Loucy (cell line): ENCODE measurements around the gene SFRP2.

Source experiments
- H2AFZ ChIP-seq: fragments of 200-600 bp; sonication (generic); 2 replicates; pipeline ENCODE4 v1.6.0; 2016; ENCODE audit warnings: antibody characterized with exemption, mild to moderate bottlenecking, low read length, moderate library complexity
- H3F3A ChIP-seq: fragments of 200-600 bp; 2 replicates; pipeline ENCODE4 v1.6.0; 2016; ENCODE audit warnings: antibody characterized with exemption, low read depth, mild to moderate bottlenecking
- H3K27me3 ChIP-seq: fragments of 200-600 bp; sonication (generic); 2 replicates; pipeline ENCODE4 v1.6.1; 2014; ENCODE audit warnings: low read length, mild to moderate bottlenecking; ENCODE audit not compliant: insufficient read depth, poor library complexity, severe bottlenecking
- H3K36me3 ChIP-seq: fragments of 200-600 bp; sonication (generic); 2 replicates; pipeline ENCODE4 v1.6.1; 2016; ENCODE audit warnings: low read length; ENCODE audit not compliant: insufficient read depth
- H3K4me1 ChIP-seq: fragments of 200-600 bp; sonication (generic); 2 replicates; pipeline ENCODE4 v1.5.1; 2014; ENCODE audit warnings: low read length, mild to moderate bottlenecking; ENCODE audit not compliant: insufficient read depth, poor library complexity, severe bottlenecking
- H3K4me2 ChIP-seq: fragments of 200-600 bp; sonication (generic); 2 replicates; pipeline ENCODE4 v1.6.0; 2014; ENCODE audit warnings: antibody characterized with exemption, low read length, low read depth, mild to moderate bottlenecking; ENCODE audit not compliant: poor library complexity, severe bottlenecking
- H3K4me3 ChIP-seq: fragments of 200-600 bp; sonication (generic); 2 replicates; pipeline ENCODE4 v1.5.1; 2014; ENCODE audit warnings: low read length, mild to moderate bottlenecking, mixed read lengths; ENCODE audit not compliant: poor library complexity, severe bottlenecking
- H3K79me2 ChIP-seq: fragments of 200-600 bp; sonication (generic); 2 replicates; pipeline ENCODE4 v1.6.1; 2014; ENCODE audit warnings: low read length; ENCODE audit not compliant: insufficient read depth
- H3K9ac ChIP-seq: fragments of 200-600 bp; sonication (generic); 2 replicates; pipeline ENCODE4 v1.6.0; 2014; ENCODE audit warnings: mild to moderate bottlenecking, low read depth, low read length, moderate library complexity; ENCODE audit not compliant: poor library complexity, severe bottlenecking
- H3K9me2 ChIP-seq: fragments of 200-600 bp; sonication (generic); replicated peaks from 2 replicates; pipeline ENCODE4 v1.6.1; 2016; ENCODE audit warnings: low read depth, low read length, mixed read lengths
- H3K9me3 ChIP-seq: fragments of 200-600 bp; sonication (generic); 2 replicates; pipeline ENCODE4 v1.6.1; 2014; ENCODE audit warnings: mild to moderate bottlenecking, antibody characterized with exemption, low read length, low read depth; ENCODE audit not compliant: insufficient read depth
- H4K20me1 ChIP-seq: fragments of 200-600 bp; sonication (generic); 2 replicates; pipeline ENCODE4 v1.6.0; 2014; ENCODE audit warnings: antibody characterized with exemption, low read length, mild to moderate bottlenecking; ENCODE audit not compliant: insufficient read depth, poor library complexity, severe bottlenecking
- EZH2phosphoT487 ChIP-seq: fragments of 200-600 bp; IDR thresholded peaks from 2 replicates; pipeline ENCODE4 v1.6.1; 2018; ENCODE audit warnings: antibody characterized with exemption, mild to moderate bottlenecking, moderate library complexity, borderline replicate concordance
- TF ChIP-seq, protein P1 (sequence below): fragments of 200-600 bp; sonication (generic); conservative IDR thresholded peaks from 2 replicates; pipeline ENCODE4 v1.5.1; 2014; ENCODE audit warnings: mild to moderate bottlenecking, antibody characterized with exemption, low read length

SFRP2 gene

DNA sequence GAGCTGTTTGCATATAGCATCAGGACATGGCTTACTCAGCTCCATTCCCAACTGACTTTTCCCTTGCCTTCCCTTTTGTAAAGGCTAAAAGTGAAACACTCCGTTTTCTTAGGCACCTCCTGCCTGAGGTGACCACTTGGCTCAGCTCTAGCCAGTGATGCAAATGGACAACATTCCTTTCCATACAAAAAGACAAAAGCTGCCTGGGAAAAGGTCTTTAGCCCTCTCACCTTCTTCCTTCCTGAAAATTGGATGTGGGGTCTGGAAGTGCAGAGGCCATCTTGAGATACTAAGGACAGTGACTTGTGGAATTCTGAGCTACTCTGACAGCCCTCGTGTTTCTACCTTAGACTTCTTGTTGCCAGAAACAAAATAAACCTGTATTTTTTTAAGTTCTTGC lies 27.7 kb upstream of the SFRP2 start:
- no peak for TF ChIP-seq EZH2phosphoT487
- TF ChIP-seq, protein P1, sequence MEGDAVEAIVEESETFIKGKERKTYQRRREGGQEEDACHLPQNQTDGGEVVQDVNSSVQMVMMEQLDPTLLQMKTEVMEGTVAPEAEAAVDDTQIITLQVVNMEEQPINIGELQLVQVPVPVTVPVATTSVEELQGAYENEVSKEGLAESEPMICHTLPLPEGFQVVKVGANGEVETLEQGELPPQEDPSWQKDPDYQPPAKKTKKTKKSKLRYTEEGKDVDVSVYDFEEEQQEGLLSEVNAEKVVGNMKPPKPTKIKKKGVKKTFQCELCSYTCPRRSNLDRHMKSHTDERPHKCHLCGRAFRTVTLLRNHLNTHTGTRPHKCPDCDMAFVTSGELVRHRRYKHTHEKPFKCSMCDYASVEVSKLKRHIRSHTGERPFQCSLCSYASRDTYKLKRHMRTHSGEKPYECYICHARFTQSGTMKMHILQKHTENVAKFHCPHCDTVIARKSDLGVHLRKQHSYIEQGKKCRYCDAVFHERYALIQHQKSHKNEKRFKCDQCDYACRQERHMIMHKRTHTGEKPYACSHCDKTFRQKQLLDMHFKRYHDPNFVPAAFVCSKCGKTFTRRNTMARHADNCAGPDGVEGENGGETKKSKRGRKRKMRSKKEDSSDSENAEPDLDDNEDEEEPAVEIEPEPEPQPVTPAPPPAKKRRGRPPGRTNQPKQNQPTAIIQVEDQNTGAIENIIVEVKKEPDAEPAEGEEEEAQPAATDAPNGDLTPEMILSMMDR: no peak
- H3K36me3 ChIP-seq: no peaks in the 10 kb centered on the region
- H3K79me2 ChIP-seq: no peaks in the 10 kb centered on the region

GRCh38 chr4:153814789-153815188 lies 25.9 kb upstream of the SFRP2 start:
- TF ChIP-seq, protein P1: no peak
- TF ChIP-seq EZH2phosphoT487: no peak
- Histone ChIP-seq H3K9me3 (no peaks in the 10 kb centered on the region), H4K20me1 (no peaks in the 10 kb centered on the region), H3K36me3 (no peaks in the 10 kb centered on the region), H3K4me1 (peaks cover 7% of the 10 kb centered on the region), H3K4me3 (no peak overlapping the region), H3F3A (no peaks in the 10 kb centered on the region), H3K27me3 (no peaks in the 10 kb centered on the region), H3K9ac (no peak overlapping the region), H3K79me2 (no peaks in the 10 kb centered on the region), H3K9me2 (no peaks in the 10 kb centered on the region), H3K4me2 (no peak overlapping the region), H2AFZ (no peak overlapping the region)

More for the DNA sequence above, 27.7 kb upstream of the SFRP2 start:
- no peaks in the 10 kb centered on the region for H3K9me2 ChIP-seq
- H3K27me3 ChIP-seq: no peaks in the 10 kb centered on the region
- no peaks in the 10 kb centered on the region for H3K9me3 ChIP-seq
- H3F3A ChIP-seq: no peaks in the 10 kb centered on the region
- no peak overlapping the region for H3K4me3 ChIP-seq
- H3K4me2 ChIP-seq: no peak overlapping the region
- H4K20me1 ChIP-seq: no peaks in the 10 kb centered on the region
- H3K9ac ChIP-seq: no peak overlapping the region
- no peaks in the 10 kb centered on the region for H3K4me1 ChIP-seq
- H2AFZ ChIP-seq: no peak overlapping the region

GRCh38 chr4:153809916-153810810 lies 21.3 kb upstream of the SFRP2 start:
- no peaks in the 10 kb centered on the region for H3K36me3 ChIP-seq
- H3F3A ChIP-seq: peaks cover 6% of the 10 kb centered on the region
- peak overlapping the region; percentile 18 for H3K4me2 ChIP-seq
- TF ChIP-seq EZH2phosphoT487: no peak
- TF ChIP-seq, protein P1: no peak
- no peaks in the 10 kb centered on the region for H3K9me2 ChIP-seq
- H3K79me2 ChIP-seq: no peaks in the 10 kb centered on the region
- H3K9ac ChIP-seq: no peak overlapping the region
- H4K20me1 ChIP-seq: no peaks in the 10 kb centered on the region
- no peak overlapping the region for H3K4me3 ChIP-seq
- H3K4me1 ChIP-seq: peaks cover 25% of the 10 kb centered on the region
- H2AFZ ChIP-seq: no peak overlapping the region
- no peaks in the 10 kb centered on the region for H3K9me3 ChIP-seq
- H3K27me3 ChIP-seq: no peaks in the 10 kb centered on the region
